ENCODE measurements around the gene COLEC11. TPM values are rescaled to one million over a fixed set of nuclear protein-coding genes. Genes with fewer than 3 reads are reported as not detected.
"Not testable (repeated sequence)": the region's sequence is repeated elsewhere in the genome, so short reads cannot be mapped to it uniquely, and the experiment has no call there.

Gene COLEC11
- total RNA-seq, 1 donor = not detected

DNA sequence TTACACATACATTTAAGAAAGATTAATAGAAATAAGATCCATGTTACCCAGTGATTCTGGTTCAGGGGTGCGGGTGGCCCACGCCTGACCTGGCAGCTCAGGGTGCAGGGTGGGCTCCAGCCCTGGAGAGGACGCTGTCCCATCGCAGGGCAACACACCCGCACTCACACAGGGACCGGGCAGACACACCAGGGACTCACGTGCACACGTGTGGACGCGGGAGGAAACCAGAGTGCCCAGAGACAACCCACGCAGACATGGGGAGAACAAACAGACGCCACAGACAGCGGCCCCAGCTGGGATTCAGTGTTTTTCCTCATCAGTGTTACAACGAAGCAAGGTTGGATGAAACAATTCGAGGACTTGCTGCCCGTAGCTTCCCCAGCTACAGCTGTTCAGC lies 54.7 kb downstream of the COLEC11 start:
- DNase-seq (ENCODE audit: low read depth in 2 of 3, low spot score in 2 of 3) = no peak

DNA sequence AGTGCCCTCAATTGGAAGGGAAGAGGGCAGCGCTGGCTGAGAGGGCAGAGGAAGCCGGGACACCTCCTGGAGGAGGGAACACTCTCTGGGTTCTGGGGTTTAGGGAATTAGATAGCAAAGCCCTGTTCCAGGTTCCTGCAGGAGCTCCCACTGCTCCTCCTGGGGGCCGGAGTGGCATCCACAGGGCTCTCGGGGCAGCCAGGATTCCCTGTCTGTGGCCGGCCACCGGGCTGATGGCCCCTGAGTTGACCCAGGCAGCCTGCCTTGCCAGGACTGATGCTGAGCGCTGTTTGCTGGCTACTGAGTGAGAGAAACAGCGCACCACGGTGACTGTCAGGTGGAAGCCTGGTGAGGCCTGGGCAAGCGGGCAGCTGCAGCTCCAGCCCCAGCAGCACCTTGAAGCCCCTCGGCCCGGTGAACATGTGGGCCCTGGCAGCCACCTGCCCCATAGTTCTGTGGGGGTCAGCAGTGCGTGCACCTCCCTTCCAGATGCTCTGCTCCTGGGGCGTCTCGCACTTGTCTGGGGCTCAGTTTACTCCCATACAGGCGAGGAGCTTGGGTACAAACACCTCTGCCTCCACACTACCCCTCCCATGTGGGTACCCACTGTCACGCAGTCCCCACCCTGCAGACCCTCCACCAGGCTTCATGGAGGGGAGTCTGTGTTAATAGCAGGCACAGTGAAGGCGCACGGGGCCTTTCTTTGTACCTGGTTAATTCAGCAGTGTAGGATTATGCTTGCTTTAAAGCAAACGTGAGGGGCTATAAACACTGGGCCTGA lies 55.4 kb downstream of the COLEC11 start:
- no peak for DNase-seq (ENCODE audit: low read depth in 2 of 3, low spot score in 2 of 3)

DNA sequence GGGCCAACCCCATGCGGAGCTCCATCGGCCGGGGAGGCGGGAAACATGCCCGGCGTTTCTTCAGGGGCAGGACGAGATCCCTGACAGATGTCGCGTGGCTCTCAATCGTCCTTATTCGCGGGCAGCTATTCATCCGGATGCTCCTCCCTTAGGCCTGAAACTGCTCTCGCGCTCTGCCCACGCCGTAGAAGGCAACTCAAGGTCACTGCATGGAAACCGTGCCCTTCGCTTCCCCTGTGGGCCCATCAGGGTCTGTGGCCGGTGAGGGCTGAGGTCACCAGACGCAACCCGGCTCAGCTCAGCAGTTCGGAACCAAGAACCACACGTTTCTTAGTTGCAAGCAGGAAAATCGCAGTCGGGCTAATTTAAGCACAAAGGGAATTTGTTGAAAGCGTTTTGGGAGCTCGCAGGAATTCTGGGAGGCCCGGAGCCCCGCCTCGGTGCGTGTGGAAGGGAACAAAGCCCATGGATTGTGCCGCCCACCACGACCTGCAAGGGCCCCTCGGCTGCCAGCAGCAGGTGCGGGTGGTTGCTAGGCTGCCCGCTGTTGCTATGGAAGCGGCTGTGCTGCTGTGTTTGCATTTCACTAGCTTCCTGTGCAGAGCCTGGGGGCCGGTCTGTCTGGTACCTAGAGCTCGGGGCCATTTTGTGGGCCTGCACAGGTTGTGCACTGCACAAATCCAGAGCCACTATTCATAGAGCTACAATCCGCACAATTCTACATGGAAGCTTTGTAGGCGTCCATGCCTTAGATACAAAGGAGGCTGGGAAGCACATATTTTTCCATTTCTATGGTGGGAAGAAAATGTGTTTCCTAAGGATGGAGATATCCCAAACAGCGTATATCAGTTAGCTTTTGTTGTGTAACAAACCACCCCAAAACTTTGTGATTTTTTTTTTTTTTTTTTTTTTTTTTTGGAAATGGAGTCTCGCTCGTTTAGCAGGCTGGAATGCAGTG lies 57.1 kb downstream of the COLEC11 start:
- peak in 2 of 3 donors; percentile 56 to 82 for DNase-seq (ENCODE audit: low read depth in 2 of 3, low spot score in 2 of 3)

DNA sequence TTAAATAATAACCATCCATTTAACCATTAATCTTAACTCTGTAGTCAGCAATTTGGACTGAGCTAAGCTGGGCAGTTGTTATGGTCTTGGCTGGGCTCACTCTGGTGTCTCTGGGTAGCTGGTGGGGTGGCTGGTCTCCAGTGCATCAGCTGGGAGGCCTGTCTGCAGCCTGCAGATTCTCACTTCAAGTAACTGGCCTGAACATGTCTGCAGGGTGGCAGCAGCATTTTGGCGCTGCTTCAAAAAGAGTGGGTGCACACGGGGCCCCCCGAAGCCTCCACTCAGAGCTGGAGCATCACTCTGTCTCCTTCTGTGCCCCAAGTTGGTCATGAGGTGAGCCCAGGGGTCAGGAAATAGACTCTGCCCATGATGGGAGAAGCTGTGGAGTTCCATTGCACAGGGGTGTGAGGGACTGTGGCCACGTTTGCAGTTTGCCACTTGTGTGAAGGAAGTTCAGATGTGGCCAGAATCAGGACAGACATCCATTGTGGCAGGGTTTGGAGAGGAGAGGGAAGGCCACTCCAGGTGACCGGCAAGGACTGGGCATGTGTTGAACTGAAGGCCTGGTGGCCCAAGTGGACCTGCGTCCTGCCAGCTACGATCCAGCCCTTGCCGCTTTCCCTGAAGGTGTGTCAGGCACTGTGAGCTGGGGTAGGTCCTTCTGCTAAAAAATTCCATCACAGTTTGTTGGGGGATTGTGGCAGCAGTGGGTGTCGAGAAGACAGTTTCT lies 58.1 kb downstream of the COLEC11 start:
- no peak for DNase-seq (ENCODE audit: low read depth in 2 of 3, low spot score in 2 of 3)

DNA sequence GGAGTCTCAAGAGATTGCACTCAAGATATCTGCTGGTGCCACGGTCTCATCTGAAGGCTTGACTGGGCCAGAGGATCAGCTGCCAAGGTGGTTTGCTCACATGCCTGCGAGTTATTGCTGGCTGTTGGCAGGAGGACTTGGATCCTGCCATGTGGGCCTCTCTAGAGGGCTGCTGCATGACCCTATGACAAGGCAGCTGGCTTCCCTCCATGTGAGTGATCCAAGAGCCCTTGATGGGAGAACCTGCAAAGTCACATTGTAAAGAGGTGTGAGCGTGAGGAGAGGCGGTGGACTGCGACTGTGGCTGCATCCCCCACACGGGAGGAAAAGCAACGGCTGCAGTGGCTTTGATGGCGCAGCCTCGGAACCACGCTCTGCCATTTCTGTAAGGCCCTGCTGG lies 59.1 kb downstream of the COLEC11 start:
- no peak for DNase-seq (ENCODE audit: low read depth in 2 of 3, low spot score in 2 of 3)

DNA sequence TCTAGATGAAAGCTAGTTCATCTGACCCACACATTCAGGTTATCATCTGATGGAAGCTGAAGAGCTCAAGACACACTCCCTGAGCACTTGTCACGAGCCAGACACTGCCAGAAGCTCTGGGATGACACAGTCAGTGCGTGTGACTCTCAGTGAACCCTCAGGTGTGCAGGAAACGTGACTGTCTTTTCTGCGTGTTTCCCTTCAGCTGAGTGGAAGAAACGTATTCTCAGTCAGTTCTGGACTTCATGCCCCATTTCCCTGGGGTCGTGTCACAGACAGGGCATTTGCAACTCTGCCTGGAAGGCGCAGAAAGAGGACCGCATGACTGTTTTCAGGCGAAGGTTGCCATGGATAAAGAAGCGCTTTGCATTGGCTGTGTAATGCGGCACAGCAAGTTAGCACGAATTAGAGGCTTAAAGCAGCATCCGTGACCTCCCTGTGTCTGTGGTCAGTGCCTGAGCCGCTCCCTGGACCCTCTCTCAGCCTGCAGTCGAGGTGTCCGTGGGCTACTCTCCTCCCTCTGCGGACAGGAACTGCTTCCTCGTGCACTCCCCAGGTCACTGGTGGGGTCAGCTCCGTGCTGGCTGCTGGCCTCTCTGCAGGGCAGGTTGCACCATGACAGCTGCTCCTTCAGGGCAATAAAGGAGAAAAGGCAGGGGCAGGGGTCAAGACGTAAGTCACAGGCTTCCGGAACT lies 59.8 kb downstream of the COLEC11 start:
- no peak for DNase-seq (ENCODE audit: low read depth in 2 of 3, low spot score in 2 of 3)

DNA sequence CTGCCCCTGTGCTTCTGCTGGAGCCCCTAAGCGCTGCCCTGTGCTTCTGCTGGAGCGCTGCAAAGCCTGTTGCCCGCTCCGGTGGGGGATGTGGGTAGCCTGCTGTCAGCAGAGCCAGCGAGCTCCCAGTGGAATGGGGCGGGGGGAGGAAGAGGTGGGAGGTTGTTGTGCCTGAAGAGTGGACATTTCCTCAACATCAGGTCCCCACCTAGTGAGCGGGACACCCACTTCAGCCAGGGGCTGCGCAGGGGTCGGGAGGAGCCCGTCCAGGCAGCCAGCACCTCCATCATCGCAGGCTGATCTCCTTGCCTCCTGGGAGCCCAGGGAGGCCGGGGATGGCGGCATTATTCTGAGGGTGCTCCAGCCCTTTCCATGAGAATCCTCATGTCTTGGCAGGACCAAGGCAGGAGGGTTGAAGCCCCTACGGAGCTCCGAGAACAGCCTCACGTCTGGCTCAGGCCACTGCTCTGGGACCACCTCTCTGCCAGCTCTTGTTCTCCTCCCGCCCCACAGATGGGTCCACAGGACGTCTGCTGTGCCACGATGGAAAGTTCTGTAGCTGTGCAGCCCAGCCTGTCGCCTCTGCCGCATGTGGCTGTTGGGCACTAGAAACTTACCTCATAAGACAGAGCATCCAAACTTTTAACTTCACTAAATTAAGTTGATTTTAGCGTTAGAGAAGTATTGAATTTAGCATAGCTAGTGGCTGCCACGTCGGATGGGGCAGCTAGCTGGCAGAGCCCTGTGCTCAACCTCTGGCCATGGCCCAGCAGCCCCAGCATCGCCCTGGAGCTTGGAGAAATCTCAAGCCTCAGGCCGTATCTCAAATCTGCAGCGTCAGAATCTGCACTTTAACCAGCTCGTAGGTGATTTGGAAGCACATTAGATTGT lies 61.2 kb downstream of the COLEC11 start:
- DNase-seq (ENCODE audit: low read depth in 2 of 3, low spot score in 2 of 3) = no peak

DNA sequence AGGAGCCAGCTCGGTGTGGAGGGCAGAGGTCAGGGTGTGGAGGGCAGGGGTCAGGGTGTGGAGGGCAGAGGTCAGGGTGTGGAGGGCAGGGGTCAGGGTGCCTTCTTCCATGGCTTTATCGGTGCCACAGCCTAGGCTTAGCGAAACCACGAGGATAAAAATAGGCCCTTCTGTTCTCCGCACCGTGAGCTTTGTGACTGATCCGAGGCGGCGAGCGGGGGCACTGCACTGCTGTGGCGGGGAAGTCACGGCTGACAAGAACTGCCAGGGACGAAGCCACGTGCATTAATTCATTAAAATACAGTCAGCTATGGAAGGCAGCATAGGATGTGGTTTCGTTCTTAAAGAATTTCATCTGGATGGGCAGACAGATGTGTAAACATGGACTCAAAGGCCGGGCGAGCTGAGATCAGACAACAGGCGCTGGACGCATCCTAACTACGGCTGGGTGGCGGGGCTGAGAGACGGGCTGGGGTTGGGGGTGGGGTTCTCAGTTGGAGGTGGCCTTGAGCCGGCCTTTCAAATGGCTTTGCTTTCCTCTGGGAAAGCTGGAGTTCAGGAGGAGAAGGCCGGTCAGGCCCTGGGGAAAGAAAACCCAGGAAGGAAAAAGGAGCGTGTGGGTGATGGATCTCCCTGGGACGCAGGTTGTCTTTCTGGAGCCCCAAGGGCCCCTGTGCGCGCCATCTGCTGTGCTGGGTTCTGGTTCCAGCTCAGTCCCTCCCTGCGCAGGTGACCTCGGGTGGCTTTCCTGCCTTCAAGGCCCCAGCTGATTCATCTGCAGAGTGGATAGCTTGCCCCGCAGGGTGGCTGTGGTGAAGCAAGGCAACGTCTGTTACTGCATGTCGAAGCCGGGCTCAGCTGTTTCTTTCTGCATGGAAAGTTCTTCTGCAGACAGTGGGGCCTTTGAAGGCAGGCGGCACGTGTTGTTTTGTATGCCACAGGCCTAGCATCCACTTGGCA lies 62.1 kb downstream of the COLEC11 start:
- DNase-seq (ENCODE audit: low read depth in 2 of 3, low spot score in 2 of 3) = peak in 1 of 3 donors; percentile 14

DNA sequence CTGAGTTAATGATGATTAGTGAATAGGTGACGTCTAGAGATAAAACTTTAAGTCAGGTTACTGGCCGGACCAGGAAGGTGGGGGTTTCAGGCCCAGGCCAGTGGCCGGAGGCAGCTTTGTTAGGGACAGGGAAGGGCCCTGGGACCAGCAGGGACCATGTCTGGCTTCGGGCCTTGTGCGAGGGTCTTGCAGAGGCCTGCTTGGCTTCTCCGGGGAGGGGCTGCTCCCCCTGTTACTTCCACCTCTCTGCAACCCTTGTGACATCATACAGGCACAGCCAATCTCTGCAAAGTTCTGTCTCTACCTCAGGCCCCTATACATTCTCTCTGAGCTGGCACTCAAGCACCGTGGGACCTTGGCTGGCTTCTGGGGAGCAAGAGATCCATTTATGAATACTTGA lies 63.0 kb downstream of the COLEC11 start, which contains the start of gene ALLC:
TSS of gene ALLC (plus strand) at position 320 of the 400 bp plus-strand sequence. CDS start 12,958 bp downstream, outside the sequence.
- no peak for DNase-seq (ENCODE audit: low read depth in 2 of 3, low spot score in 2 of 3)

DNA sequence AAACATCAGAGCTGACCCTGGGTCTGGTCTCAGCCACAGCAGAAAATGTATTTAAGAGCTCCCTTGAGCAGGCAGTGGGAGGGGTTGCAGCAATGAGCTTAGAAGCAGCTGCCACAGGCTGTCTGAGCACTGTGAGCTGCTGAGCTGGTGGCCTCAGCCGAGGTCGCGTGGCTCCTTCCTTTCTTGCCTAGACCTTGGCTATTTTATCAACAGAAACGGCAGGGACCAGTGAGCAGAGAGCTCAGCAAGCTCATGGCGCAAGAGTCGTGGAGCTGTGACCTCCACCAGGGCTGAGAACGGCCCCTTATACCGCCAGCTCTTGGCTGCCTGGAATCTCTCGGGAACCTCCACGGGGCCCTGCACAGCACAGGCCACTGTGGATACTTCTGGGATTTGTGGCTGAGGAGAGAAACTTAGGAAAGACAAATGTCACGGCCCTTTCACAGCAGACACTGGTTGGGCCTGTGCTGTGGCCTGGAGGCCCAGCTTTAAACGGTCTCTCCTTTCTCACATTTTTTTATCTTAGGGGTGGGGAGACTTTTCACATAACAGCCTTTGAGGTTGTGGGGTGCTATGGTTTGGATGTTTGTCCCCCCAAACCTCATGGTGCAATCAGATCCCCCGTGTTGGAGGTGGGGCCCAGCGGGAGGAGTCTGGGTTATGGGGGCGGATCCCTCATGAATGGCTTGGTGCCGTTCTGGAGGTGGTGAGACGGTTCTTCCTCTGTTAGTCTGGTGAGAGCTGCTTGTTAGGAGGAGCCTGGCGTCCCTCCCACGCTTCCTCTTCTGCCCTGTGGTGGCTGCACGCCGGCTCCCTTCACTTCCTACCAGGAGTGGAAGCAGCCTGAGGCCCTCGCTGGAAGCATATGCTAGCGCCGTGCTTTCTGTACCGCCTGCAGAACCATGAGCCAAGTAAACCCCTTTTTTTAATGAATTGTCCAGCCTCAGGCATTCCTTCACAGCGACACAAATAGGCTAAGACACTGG lies 64.8 kb downstream of the COLEC11 start:
- DNase-seq (ENCODE audit: low read depth in 2 of 3, low spot score in 2 of 3) = no peak

DNA sequence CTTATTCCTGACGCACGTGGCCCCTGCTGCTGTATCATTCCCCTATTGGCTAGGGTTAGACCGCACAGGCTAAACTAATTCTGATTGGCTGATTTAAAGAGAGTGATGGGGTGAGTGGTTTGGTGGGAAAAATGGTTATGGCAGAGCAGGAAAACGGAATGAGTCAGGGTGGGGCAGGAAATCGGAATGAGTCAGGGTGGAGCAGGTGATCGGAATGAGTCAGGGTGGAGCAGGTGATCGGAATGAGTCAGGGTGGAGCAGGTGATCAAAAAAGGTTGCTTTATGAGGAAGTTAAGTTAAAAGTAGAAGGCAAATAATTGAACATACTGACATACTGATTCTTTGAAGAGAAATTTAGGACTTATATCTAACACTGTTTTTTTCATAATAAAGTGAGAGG lies 65.7 kb downstream of the COLEC11 start:
- not testable (repeated sequence) for DNase-seq (ENCODE audit: low read depth in 2 of 3, low spot score in 2 of 3)

DNA sequence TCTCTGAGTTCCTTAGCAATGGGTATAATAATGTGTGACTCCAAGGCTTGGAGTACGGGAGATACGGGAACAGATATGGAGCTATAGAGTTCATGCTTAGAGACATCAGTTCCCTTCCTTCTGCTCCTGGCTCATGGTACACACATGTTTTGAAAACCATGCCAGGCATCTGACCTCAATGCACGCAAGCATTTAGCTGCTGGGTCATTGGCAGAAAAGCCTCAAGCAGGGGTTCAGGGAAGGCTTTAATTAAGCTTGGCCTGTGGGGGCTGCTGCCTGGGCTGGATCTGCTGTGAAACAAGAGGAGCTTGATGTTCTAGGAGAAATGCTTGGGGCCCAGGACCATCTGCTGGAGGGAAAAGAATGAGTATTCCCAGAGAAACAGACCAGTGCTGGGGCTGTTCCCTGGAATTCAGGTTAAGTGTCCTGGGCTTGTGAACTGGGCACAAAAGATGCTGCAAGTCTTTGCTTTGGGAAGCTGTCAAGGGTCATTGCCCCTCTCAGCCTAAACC lies 66.3 kb downstream of the COLEC11 start:
- DNase-seq (ENCODE audit: low read depth in 2 of 3, low spot score in 2 of 3) = no peak

DNA sequence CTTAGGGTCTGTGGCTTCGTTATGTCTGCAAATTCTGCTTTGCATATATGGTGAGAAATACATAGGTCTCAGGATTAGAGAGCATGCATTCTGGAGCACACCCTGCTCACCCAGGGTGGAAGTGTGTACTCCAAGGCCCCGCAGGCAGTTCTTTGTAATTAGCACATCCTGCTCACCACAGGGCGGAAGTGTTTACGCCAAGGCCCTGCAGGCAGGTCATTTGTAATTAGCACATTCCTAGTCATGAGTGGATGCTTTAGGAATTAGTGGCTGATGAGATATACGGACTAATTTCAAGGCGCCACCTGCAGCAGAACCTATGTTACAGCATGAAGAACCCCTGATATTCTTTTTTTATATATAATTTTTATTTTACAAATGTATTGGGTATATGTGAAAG lies 67.3 kb downstream of the COLEC11 start:
- DNase-seq (ENCODE audit: low read depth in 2 of 3, low spot score in 2 of 3) = no peak

DNA sequence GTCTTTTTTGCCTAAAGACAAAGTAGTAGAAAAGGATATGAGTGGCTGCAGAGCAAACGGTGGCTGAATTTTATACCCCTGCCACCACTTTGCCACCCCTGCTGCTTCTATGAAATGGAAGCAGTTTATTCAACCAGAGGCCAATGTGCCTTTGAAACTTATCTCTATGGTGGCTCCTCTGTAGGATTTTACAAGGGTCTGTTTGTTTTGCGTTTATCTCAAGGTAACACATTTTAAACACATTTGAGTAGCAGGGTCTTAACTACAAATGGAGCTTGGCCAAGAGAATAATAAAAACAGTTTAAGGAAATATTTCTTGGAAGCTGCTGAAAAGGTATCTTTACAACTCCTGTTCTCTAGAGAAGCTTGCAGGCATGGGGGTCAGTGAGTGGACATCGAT lies 69.2 kb downstream of the COLEC11 start:
- no peak for DNase-seq (ENCODE audit: low read depth in 2 of 3, low spot score in 2 of 3)

DNA sequence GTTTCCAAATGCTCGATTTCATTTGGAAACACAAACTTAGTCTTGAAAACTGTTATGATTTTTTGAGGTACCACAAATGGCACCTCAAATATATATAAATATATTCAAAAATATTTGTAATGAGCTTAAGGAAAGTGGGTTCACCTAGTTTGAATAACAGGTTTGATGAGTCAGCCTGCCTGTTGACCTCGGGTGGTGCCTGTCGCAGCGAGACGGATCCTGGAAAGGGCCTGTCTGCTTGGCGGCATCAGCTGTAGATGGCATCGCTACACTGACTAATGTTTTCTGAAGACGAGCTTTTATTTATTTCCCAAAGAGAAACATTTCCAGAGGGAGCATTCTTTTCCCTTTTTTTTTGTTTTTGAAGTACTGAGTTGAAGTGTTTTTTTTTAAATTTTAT lies 70.0 kb downstream of the COLEC11 start:
- DNase-seq (ENCODE audit: low read depth in 2 of 3, low spot score in 2 of 3) = no peak

DNA sequence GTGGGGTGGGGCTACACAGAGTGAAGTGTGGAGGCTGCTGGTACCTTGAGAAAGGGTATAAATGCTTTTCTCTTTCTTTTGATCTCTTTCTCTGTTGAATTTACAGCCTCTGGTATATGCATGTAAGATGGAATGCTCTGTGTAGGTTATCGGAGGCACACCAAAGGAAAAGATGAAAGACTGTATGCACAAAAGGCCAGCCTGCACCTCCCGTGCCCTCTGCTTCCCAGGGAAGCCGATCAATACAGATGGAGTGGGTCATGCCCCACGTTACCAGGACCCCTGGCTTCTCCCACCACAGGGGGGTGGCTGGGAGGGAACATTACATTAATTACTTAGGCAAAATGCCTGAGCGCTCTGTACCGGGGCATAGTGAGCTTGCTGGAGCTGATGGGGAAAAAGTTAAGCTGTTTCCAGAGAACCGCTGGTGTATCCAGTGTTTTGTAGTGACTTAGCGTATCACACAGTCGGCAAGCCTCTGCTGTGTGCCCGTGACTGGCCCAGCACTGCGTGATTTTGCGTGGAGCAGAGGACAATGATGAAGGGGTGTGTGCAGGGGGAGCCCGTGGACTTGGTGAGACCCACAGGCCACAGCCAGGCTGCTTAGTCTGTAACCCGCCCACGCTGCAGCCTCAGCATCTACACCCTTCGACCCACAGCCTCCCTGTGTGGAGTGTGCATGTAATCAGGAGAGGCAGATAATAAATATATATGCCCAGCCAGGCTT lies 71.1 kb downstream of the COLEC11 start:
- DNase-seq (ENCODE audit: low read depth in 2 of 3, low spot score in 2 of 3) = no peak

Measured in hematopoietic multipotent progenitor cell (in vitro differentiated cells).